GM18861 (cell line): ENCODE results near the gene VEGFA.
"Not testable (repeated sequence)": the region's sequence is repeated elsewhere in the genome, so short reads cannot be mapped to it uniquely, and the experiment has no call there.

ENCODE experiments used
- ATAC-seq: cut with Tn5 transposase; IDR thresholded peaks from one replicate; pipeline ENCODE4 v1.9.1; 2021; ENCODE audit not compliant: unreplicated experiment

Gene VEGFA

GRCh38 chr6:43801495-43802181 lies 31.6 kb downstream of the VEGFA start:
- ATAC-seq: no peak

GRCh38 chr6:43803055-43803782 lies 33.2 kb downstream of the VEGFA start:
- no peak for ATAC-seq

DNA sequence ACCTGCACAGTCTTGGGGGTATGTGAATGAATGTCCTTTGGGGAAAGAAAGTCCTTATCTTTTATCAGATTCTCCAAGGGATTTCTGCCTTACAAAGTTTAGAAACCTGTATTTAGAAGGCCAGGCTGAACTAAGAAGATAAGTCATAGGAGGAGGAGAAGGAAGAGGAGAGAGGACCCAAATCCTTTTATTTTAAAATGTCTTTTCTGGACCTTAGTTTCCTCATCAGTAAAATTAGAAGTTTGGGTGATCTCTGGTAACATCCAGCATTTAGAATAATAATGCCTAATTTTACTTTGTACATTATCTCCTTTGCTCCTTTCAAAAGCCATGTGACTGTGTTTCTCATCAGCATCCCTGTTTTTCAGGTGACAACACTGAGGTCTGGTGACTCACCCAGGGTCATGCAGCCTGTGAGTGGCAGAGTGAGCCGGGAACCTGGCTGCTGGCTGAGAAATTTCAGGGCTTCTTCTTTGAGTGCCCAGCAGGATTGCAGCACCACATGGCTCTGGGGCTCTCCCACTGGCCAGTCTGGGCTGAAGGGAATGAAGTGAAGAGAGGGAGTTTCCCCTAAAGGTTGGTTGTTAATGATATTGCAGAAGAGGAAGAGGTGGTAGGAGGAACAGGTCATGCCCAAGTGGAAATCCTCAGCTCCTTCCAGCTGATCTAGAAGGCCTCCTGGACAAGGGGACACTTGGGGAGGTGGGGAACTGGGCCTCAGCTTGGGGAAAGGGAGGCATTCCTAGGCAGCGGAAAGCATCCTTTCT lies 34.0 kb downstream of the VEGFA start:
- no peak for ATAC-seq

DNA sequence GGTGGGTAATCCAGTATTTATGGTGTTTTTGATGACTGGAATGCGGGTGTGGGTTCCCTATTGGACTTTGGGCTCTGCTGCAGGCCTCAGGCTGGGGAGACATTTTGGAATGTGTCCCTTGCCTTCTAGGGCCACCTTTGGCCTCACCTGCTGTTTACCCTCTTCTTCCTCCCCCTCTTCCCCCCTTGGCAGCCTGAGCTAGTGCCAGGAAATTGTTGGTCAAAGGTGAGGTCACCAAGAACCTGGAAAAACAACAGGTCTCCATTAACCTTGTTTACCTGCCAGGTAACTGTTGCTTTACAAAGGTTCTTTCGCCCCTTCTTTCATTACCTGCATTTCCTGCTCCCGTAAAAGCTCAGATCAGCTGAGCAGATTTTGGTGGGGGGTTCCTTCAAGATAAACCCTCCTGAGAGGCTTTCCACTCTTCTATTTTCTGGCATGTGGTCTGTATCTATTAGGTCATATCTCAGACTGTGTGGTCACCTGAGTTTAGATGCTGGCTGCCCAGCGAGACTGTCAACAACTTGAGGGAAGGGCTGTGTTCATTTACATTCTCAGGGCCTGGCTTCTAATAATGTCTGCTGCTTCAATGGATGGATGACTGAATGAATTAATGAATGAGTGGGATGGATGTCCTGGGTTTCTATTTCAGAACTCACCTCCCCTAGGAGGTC lies 34.7 kb downstream of the VEGFA start:
- no peak for ATAC-seq

GRCh38 chr6:43805699-43806042 lies 35.7 kb downstream of the VEGFA start:
- no peak for ATAC-seq

- no peak for ATAC-seq
Measured at GRCh38 chr6:43806043-43806757, 36.2 kb downstream of the VEGFA start.

DNA sequence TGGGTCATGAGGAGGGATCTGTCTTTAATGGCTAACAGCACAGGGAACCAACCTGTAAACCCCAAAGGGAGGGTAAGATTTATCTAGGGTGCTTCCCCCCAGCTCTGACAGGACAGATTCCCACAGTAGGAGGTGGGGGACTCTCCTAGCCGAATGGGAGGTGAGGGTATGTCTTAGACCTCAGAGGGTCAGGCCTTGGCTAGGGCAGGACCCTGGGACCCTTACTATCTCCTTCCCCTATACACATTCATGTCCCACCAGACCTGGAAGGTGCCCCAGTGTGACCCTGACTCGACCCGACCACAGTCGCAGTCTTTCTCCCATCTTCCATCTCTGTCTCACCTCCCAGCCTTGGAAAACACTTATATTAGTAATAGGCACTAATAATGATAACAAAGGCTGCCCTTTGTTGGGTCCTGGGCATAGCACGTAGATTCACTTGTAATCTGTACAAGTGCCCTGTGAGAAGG lies 36.8 kb downstream of the VEGFA start:
- ATAC-seq: no peak

GRCh38 chr6:43807228-43808061 lies 37.4 kb downstream of the VEGFA start:
- no peak for ATAC-seq

GRCh38 chr6:43808412-43808811 lies 38.4 kb downstream of the VEGFA start:
- ATAC-seq: no peak

GRCh38 chr6:43809417-43810305 lies 39.6 kb downstream of the VEGFA start:
- no peak for ATAC-seq

- no peak for ATAC-seq
Measured at GRCh38 chr6:43810965-43811732, 41.1 kb downstream of the VEGFA start.

DNA sequence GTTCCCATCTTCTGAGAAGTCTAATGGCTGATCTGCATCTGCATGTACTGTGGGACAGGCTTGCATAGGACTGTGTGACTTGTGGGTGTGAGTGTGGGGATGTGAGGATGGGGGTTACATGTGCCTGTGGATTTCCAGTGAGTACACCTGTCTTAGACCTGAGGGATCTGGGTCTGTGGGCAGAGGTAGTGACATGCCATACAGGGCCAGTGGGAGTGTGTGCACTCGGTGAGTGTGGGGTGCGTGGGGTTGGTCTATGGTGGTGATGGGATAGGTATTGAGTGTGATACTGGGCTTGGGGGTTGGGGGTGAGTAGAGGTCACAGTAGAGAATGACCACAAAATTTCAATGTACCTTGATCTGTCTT lies 41.7 kb downstream of the VEGFA start:
- ATAC-seq: no peak

GRCh38 chr6:43812850-43813578 lies 43.0 kb downstream of the VEGFA start:
- no peak for ATAC-seq

GRCh38 chr6:43814111-43814510 lies 44.1 kb downstream of the VEGFA start:
- ATAC-seq: no peak

DNA sequence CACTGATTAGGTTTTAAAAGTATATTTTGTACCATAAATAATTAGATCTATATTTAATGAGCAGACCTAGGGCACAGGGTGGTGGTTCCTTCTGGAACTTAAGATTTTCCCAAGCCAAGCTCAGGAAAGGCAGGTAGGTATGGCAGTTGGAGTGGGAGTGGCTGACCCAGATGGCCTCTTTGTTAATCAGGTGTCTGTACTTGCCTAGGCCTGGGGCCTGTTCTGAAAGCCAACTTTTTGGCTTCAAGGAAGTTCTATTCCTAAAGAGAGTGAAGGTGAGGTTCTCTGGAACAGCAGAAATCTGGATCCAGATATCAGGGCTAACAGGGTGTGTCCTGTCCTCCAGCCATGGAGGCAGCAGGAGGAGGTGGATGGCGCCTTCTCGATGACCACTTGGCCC lies 44.9 kb downstream of the VEGFA start:
- ATAC-seq: no peak

DNA sequence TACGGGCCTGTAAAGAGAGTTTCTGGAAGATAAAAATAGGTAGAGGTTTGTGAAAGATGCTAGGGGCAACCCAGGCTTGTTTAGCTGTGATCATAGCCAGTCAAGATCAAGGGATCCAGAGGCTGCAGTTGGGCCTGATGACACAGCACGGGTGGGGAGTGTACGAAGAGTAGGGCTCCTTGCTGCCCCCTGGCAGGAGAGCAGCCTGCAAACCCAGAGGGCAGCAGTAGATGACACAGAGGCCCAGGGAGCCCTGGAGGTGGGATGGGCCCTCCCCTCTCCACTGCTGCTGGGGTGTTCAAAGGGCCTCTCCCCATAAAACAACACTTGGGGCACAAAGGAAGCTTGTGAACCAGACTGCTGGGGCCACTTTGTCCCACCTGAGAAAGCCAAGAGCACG lies 47.2 kb downstream of the VEGFA start:
- ATAC-seq: no peak

DNA sequence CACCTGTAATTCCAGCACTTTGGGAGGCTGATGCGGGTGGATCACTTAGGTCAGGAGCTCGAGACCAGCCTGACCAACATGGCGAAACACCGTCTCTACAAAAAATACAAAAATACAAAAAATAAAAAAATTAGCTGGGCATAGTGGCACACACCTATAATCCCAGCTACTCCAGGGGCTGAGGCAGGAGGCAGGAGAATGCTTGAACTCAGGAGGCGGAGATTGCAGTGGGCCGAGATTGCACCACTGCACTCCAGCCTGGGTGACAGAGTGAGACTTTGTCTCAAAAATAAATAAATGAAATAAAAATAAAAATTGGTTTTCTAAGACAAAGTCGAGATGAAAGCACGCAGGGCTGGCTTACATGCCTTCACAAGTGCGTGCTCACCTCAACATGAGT lies 49.0 kb downstream of the VEGFA start:
- not testable (repeated sequence) for ATAC-seq

DNA sequence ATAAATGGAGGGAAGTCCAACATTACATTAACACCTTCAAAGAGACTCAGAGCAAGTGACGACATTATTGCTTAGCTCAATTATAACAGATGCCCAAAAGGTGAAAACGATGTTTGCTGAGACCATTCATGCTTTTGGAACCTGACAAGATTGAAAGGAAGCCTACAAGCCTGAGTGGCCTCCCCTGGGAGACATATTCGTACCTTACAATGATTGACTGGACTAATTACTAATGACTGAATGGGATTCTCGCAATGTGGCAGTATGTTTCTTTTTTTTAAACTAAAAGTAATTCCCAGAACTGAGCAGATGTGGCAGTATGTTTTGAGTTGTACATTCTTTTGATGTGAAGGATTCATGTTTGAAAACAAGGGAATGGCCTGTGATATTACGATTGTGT lies 49.9 kb downstream of the VEGFA start:
- no peak for ATAC-seq
